ENCODE results near the gene SNX13. TPM values are rescaled to one million over a fixed set of nuclear protein-coding genes. Genes with fewer than 3 reads are reported as not detected.

The SNX13 gene
- total and polyA plus RNA-seq, 2 donors (not counting 3 experiments of a cell fraction or from before 2014, with no cell fraction given) = 6.1 to 28.5 TPM

DNA sequence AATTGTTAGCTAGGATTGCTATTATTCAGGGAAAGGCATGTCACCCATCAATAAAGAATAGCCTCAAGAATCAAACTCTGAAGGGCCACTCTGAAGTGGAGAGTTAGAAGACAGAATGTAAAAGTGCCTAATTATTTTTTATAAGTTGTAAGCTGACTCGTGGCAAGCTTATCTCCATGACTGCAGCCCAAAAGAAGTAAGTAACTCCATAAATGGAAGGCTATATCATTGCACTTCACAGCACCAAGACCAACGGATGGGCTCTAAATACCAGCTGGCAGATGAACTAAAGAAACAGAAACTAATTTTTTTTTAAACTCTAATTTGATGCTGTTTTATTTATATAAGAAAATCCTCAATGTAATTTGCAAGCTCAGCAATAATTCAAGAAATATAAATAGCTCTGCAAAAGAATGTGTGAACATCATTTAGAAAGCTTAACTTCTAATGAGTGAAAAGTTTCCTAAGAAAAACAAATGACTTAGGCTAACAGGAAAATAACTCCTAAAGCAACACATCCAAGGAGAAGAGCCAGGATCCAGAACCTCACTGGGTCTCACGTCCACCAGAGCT lies 165.5 kb downstream of the SNX13 start:
- Histone ChIP-seq H3K27ac (ENCODE audit: insufficient read depth, low read depth, low read length) (no peak overlapping the region), H4K20me1 (replicated peaks; ENCODE audit: control insufficient read depth, extremely low read depth, insufficient read depth, low read length) (no peaks in the 10 kb centered on the region), H3K9ac (replicated peaks; ENCODE audit: extremely low read depth, insufficient read depth, low read length) (no peak overlapping the region), H3K9me3 (replicated peaks; ENCODE audit: control insufficient read depth, insufficient read depth, low read length) (no peaks in the 10 kb centered on the region), H3K4me2 (ENCODE audit: insufficient read depth, low read length) (no peak overlapping the region), H3K36me3 (ENCODE audit: control insufficient read depth in 2 of 2, extremely low read depth in 1 of 2, insufficient read depth in 2 of 2, low read length in 2 of 2) (no peaks in the 10 kb centered on the region), H3K27me3 (ENCODE audit: control insufficient read depth in 2 of 2, insufficient read depth in 2 of 2, low read length in 2 of 2) (no peaks in the 10 kb centered on the region), H3K9me1 (replicated peaks; ENCODE audit: control insufficient read depth, extremely low read depth, insufficient read depth, low read length) (no peaks in the 10 kb centered on the region), H3K79me2 (ENCODE audit: control insufficient read depth, insufficient read depth, low read length) (no peaks in the 10 kb centered on the region), H2AFZ (ENCODE audit: low read depth, low read length) (no peak overlapping the region), H3K4me3 (replicated peaks in 1 of 3; ENCODE audit: insufficient read depth in 1 of 3, low read depth in 1 of 3, low read length in 3 of 3) (no peak overlapping the region), H3K4me1 (ENCODE audit: control insufficient read depth, extremely low read depth, insufficient read depth, low read length) (no peaks in the 10 kb centered on the region)
- ChIA-PET POLR2A (no interaction called here), CTCF (interaction anchor here (1.0 to 8.2 kb wide), 3 partner anchors 44 to 573 kb away, joined by 3 to 331 read pairs (median 3); no protein-coding TSS in a partner anchor)
- no peak for DNase-seq (ENCODE audit: low read depth, low spot score)
- no peak for FAIRE-seq
- BruUV-seq (replicated peaks) = no TSS peak
- intact Hi-C loops (cut with micrococcal nuclease) = no loop called here
- no peak for TF ChIP-seq POLR2A (IDR thresholded peaks at IDR 0.05; ENCODE audit: low read depth, low read length)
- no peak for TF ChIP-seq MAX (IDR thresholded peaks at IDR 0.05; ENCODE audit: insufficient read depth, insufficient read length)
- no peak for TF ChIP-seq GATA2 (IDR thresholded peaks at IDR 0.05; ENCODE audit: insufficient read depth, insufficient read length, low read depth, low read length)
- TF ChIP-seq POLR2AphosphoS5 (IDR thresholded peaks at IDR 0.05; ENCODE audit: insufficient read depth, low read depth, low read length) = no peak
- dilution Hi-C loops (cut with MboI; ENCODE audit: extremely low pct_ligation_motif_present, low sequenced_read_pairs) = no loop called here

GRCh38 chr7:17774248-17774647 lies 166.0 kb downstream of the SNX13 start:
- no TSS peak for BruUV-seq (replicated peaks)
- ChIA-PET CTCF (interaction anchor here (1.0 to 8.2 kb wide), 4 partner anchors 45 to 574 kb away, joined by 3 to 331 read pairs (median 5); no protein-coding TSS in a partner anchor), POLR2A (no interaction called here)
- Histone ChIP-seq H2AFZ (ENCODE audit: low read depth, low read length) (no peak overlapping the region), H4K20me1 (replicated peaks; ENCODE audit: control insufficient read depth, extremely low read depth, insufficient read depth, low read length) (no peaks in the 10 kb centered on the region), H3K27me3 (ENCODE audit: control insufficient read depth in 2 of 2, insufficient read depth in 2 of 2, low read length in 2 of 2) (no peaks in the 10 kb centered on the region), H3K27ac (ENCODE audit: insufficient read depth, low read depth, low read length) (no peak overlapping the region), H3K4me2 (ENCODE audit: insufficient read depth, low read length) (no peak overlapping the region), H3K79me2 (ENCODE audit: control insufficient read depth, insufficient read depth, low read length) (no peaks in the 10 kb centered on the region), H3K9me3 (replicated peaks; ENCODE audit: control insufficient read depth, insufficient read depth, low read length) (no peaks in the 10 kb centered on the region), H3K9me1 (replicated peaks; ENCODE audit: control insufficient read depth, extremely low read depth, insufficient read depth, low read length) (no peaks in the 10 kb centered on the region), H3K9ac (replicated peaks; ENCODE audit: extremely low read depth, insufficient read depth, low read length) (no peak overlapping the region), H3K4me1 (ENCODE audit: control insufficient read depth, extremely low read depth, insufficient read depth, low read length) (no peaks in the 10 kb centered on the region), H3K4me3 (replicated peaks in 1 of 3; ENCODE audit: insufficient read depth in 1 of 3, low read depth in 1 of 3, low read length in 3 of 3) (no peak overlapping the region), H3K36me3 (ENCODE audit: control insufficient read depth in 2 of 2, extremely low read depth in 1 of 2, insufficient read depth in 2 of 2, low read length in 2 of 2) (no peaks in the 10 kb centered on the region)
- DNase-seq (ENCODE audit: low read depth, low spot score) (no peak), FAIRE-seq (no peak)
- intact Hi-C loops (cut with micrococcal nuclease) = no loop called here
- no peak for TF ChIP-seq FOS (IDR thresholded peaks at IDR 0.05; ENCODE audit: borderline replicate concordance, insufficient read depth, low read length)
- TF ChIP-seq POLR2A (IDR thresholded peaks at IDR 0.05; ENCODE audit: low read depth, low read length) = no peak
- TF ChIP-seq MAX (IDR thresholded peaks at IDR 0.05; ENCODE audit: insufficient read depth, insufficient read length) = no peak
- TF ChIP-seq JUN (IDR thresholded peaks at IDR 0.05; ENCODE audit: borderline replicate concordance, insufficient read depth, insufficient read length, low read depth) = no peak
- no peak for TF ChIP-seq GATA2 (IDR thresholded peaks at IDR 0.05; ENCODE audit: insufficient read depth, insufficient read length, low read depth, low read length)
- no peak for TF ChIP-seq POLR2AphosphoS5 (IDR thresholded peaks at IDR 0.05; ENCODE audit: insufficient read depth, low read depth, low read length)
- TF ChIP-seq EZH2 (IDR thresholded peaks at IDR 0.05; ENCODE audit: borderline replicate concordance, low read depth, low read length, severe bottlenecking) = no peak
- TF ChIP-seq, protein P1, sequence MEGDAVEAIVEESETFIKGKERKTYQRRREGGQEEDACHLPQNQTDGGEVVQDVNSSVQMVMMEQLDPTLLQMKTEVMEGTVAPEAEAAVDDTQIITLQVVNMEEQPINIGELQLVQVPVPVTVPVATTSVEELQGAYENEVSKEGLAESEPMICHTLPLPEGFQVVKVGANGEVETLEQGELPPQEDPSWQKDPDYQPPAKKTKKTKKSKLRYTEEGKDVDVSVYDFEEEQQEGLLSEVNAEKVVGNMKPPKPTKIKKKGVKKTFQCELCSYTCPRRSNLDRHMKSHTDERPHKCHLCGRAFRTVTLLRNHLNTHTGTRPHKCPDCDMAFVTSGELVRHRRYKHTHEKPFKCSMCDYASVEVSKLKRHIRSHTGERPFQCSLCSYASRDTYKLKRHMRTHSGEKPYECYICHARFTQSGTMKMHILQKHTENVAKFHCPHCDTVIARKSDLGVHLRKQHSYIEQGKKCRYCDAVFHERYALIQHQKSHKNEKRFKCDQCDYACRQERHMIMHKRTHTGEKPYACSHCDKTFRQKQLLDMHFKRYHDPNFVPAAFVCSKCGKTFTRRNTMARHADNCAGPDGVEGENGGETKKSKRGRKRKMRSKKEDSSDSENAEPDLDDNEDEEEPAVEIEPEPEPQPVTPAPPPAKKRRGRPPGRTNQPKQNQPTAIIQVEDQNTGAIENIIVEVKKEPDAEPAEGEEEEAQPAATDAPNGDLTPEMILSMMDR (IDR thresholded peaks at IDR 0.05; ENCODE audit: extremely low read depth in 1 of 2, insufficient read depth in 1 of 2, low read depth in 1 of 2, low read length in 2 of 2) = no peak
- dilution Hi-C loops (cut with MboI; ENCODE audit: extremely low pct_ligation_motif_present, low sequenced_read_pairs) = no loop called here
